ENCODE data around the gene NR1H4. TPM values are rescaled to one million over a fixed set of nuclear protein-coding genes. Genes with fewer than 3 reads are reported as not detected.

Gene NR1H4
- total RNA-seq, 1 experiment from 2014 or later, result not detected

- ATAC-seq (no peak), DNase-seq (ENCODE audit: low spot score) (no peak)
- Mint-ChIP-seq H3K9me3 (no peaks in the 10 kb centered on the region), H3K4me3 (no peak overlapping the region), H3K4me1 (peaks cover 14% of the 10 kb centered on the region), H3K27me3 (ENCODE audit: low read depth) (no peaks in the 10 kb centered on the region), H3K36me3 (no peaks in the 10 kb centered on the region), H3K27ac (no peak overlapping the region)
- ChIA-PET CTCF (interaction anchor here (3.5 kb wide), 1 partner anchor 44 kb away, joined by 23 read pairs; no protein-coding TSS in a partner anchor), POLR2A (no interaction called here)
- TF ChIP-seq CDX4 (CRISPR knock-in tag; IDR thresholded peaks at IDR 0.05; ENCODE audit: borderline replicate concordance), result no peak
- TF ChIP-seq MXD4 (CRISPR knock-in tag; IDR thresholded peaks at IDR 0.05; ENCODE audit: borderline replicate concordance), result no peak
These were observed 25.0 kb upstream of the NR1H4 start for GRCh38 chr12:100448656-100449055.

GRCh38 chr12:100450735-100451134 is 22.9 kb upstream of the NR1H4 start:
- Mint-ChIP-seq H3K4me1 (peaks cover 14% of the 10 kb centered on the region), H3K36me3 (no peaks in the 10 kb centered on the region), H3K27ac (no peak overlapping the region), H3K27me3 (ENCODE audit: low read depth) (no peaks in the 10 kb centered on the region), H3K4me3 (no peak overlapping the region), H3K9me3 (no peaks in the 10 kb centered on the region)
- CTCF ChIA-PET, result interaction anchor here (1.8 kb wide), 1 partner anchor 46 kb away, joined by 10 read pairs; no protein-coding TSS in a partner anchor
- TF ChIP-seq MLX (CRISPR knock-in tag; IDR thresholded peaks at IDR 0.05), result no peak
- TF ChIP-seq ATF3 (CRISPR knock-in tag; conservative IDR thresholded peaks at IDR 0.05), result no peak
- TF ChIP-seq HMGA2 (CRISPR knock-in tag; IDR thresholded peaks at IDR 0.05), result no peak
- no peak for TF ChIP-seq MXD4 (CRISPR knock-in tag; IDR thresholded peaks at IDR 0.05; ENCODE audit: borderline replicate concordance)
- TF ChIP-seq NFE2L1 (CRISPR knock-in tag; IDR thresholded peaks at IDR 0.05), result no peak
- TF ChIP-seq GABPB1 (CRISPR knock-in tag; IDR thresholded peaks at IDR 0.05), result no peak
- POLR2A ChIA-PET, result interaction anchor here (0.7 kb wide), 1 partner anchor 10 kb away, joined by 3 read pairs; no protein-coding TSS in a partner anchor
- ATAC-seq (no peak), DNase-seq (ENCODE audit: low spot score) (no peak)

- H3K27ac Mint-ChIP-seq, result no peak overlapping the region
- H3K36me3 Mint-ChIP-seq, result no peaks in the 10 kb centered on the region
- ChIA-PET CTCF (interaction anchor here (3.0 kb wide), 1 partner anchor 49 kb away, joined by 16 read pairs; no protein-coding TSS in a partner anchor), POLR2A (no interaction called here)
- no peak overlapping the region for H3K4me3 Mint-ChIP-seq
- H3K4me1 Mint-ChIP-seq, result no peaks in the 10 kb centered on the region
- no peaks in the 10 kb centered on the region for H3K9me3 Mint-ChIP-seq
- ATAC-seq (no peak), DNase-seq (ENCODE audit: low spot score) (no peak)
- TF ChIP-seq GABPB1 (CRISPR knock-in tag; IDR thresholded peaks at IDR 0.05) (no peak), OVOL2 (CRISPR knock-in tag; IDR thresholded peaks at IDR 0.05; ENCODE audit: borderline replicate concordance) (no peak), ZNF423 (CRISPR knock-in tag; IDR thresholded peaks at IDR 0.05) (no peak), ZNF425 (CRISPR knock-in tag; conservative IDR thresholded peaks at IDR 0.05) (no peak), NR1H2 (CRISPR knock-in tag; IDR thresholded peaks at IDR 0.05) (no peak), SMAD4 (CRISPR knock-in tag; IDR thresholded peaks at IDR 0.05) (no peak), ZBTB21 (CRISPR knock-in tag; IDR thresholded peaks at IDR 0.05; ENCODE audit: borderline replicate concordance) (no peak), AFF4 (CRISPR knock-in tag; IDR thresholded peaks at IDR 0.05; ENCODE audit: borderline replicate concordance) (no peak), PRRX2 (CRISPR knock-in tag; IDR thresholded peaks at IDR 0.05) (no peak), JUN (CRISPR knock-in tag; IDR thresholded peaks at IDR 0.05) (no peak), ELF4 (CRISPR knock-in tag; IDR thresholded peaks at IDR 0.05; ENCODE audit: low read depth) (no peak), ZNF121 (CRISPR knock-in tag; IDR thresholded peaks at IDR 0.05) (no peak), ZNF232 (CRISPR knock-in tag; IDR thresholded peaks at IDR 0.05) (no peak)
- no peaks in the 10 kb centered on the region for H3K27me3 Mint-ChIP-seq (ENCODE audit: low read depth)
These were observed 19.7 kb upstream of the NR1H4 start for GRCh38 chr12:100453951-100454350.

All from WTC11 (cell line).